Loucy (cell line): ENCODE measurements around the gene CCDC148.

ENCODE experiments used
- H2AFZ ChIP-seq: fragments of 200-600 bp; sonication (generic); 2 replicates; pipeline ENCODE4 v1.6.0; 2016; ENCODE audit warnings: antibody characterized with exemption, mild to moderate bottlenecking, low read length, moderate library complexity
- H3F3A ChIP-seq: fragments of 200-600 bp; 2 replicates; pipeline ENCODE4 v1.6.0; 2016; ENCODE audit warnings: antibody characterized with exemption, low read depth, mild to moderate bottlenecking
- H3K27me3 ChIP-seq: fragments of 200-600 bp; sonication (generic); 2 replicates; pipeline ENCODE4 v1.6.1; 2014; ENCODE audit warnings: low read length, mild to moderate bottlenecking; ENCODE audit not compliant: insufficient read depth, poor library complexity, severe bottlenecking
- H3K36me3 ChIP-seq: fragments of 200-600 bp; sonication (generic); 2 replicates; pipeline ENCODE4 v1.6.1; 2016; ENCODE audit warnings: low read length; ENCODE audit not compliant: insufficient read depth
- H3K4me1 ChIP-seq: fragments of 200-600 bp; sonication (generic); 2 replicates; pipeline ENCODE4 v1.5.1; 2014; ENCODE audit warnings: low read length, mild to moderate bottlenecking; ENCODE audit not compliant: insufficient read depth, poor library complexity, severe bottlenecking
- H3K4me2 ChIP-seq: fragments of 200-600 bp; sonication (generic); 2 replicates; pipeline ENCODE4 v1.6.0; 2014; ENCODE audit warnings: antibody characterized with exemption, low read length, low read depth, mild to moderate bottlenecking; ENCODE audit not compliant: poor library complexity, severe bottlenecking
- H3K4me3 ChIP-seq: fragments of 200-600 bp; sonication (generic); 2 replicates; pipeline ENCODE4 v1.5.1; 2014; ENCODE audit warnings: low read length, mild to moderate bottlenecking, mixed read lengths; ENCODE audit not compliant: poor library complexity, severe bottlenecking
- H3K79me2 ChIP-seq: fragments of 200-600 bp; sonication (generic); 2 replicates; pipeline ENCODE4 v1.6.1; 2014; ENCODE audit warnings: low read length; ENCODE audit not compliant: insufficient read depth
- H3K9ac ChIP-seq: fragments of 200-600 bp; sonication (generic); 2 replicates; pipeline ENCODE4 v1.6.0; 2014; ENCODE audit warnings: mild to moderate bottlenecking, low read depth, low read length, moderate library complexity; ENCODE audit not compliant: poor library complexity, severe bottlenecking
- H3K9me2 ChIP-seq: fragments of 200-600 bp; sonication (generic); replicated peaks from 2 replicates; pipeline ENCODE4 v1.6.1; 2016; ENCODE audit warnings: low read depth, low read length, mixed read lengths
- H3K9me3 ChIP-seq: fragments of 200-600 bp; sonication (generic); 2 replicates; pipeline ENCODE4 v1.6.1; 2014; ENCODE audit warnings: mild to moderate bottlenecking, antibody characterized with exemption, low read length, low read depth; ENCODE audit not compliant: insufficient read depth
- H4K20me1 ChIP-seq: fragments of 200-600 bp; sonication (generic); 2 replicates; pipeline ENCODE4 v1.6.0; 2014; ENCODE audit warnings: antibody characterized with exemption, low read length, mild to moderate bottlenecking; ENCODE audit not compliant: insufficient read depth, poor library complexity, severe bottlenecking
- CTCF ChIP-seq: fragments of 200-600 bp; sonication (generic); conservative IDR thresholded peaks from 2 replicates; pipeline ENCODE4 v1.5.1; 2014; ENCODE audit warnings: mild to moderate bottlenecking, antibody characterized with exemption, low read length
- EZH2phosphoT487 ChIP-seq: fragments of 200-600 bp; IDR thresholded peaks from 2 replicates; pipeline ENCODE4 v1.6.1; 2018; ENCODE audit warnings: antibody characterized with exemption, mild to moderate bottlenecking, moderate library complexity, borderline replicate concordance

The CCDC148 gene

GRCh38 chr2:158184001-158184400 is 272.6 kb downstream of the CCDC148 start:
- no peaks in the 10 kb centered on the region for H3K27me3 ChIP-seq
- H3K4me2 ChIP-seq: no peak overlapping the region
- H3K9ac ChIP-seq: no peak overlapping the region
- H3K79me2 ChIP-seq: no peaks in the 10 kb centered on the region
- H3K9me2 ChIP-seq: no peaks in the 10 kb centered on the region
- no peaks in the 10 kb centered on the region for H4K20me1 ChIP-seq
- no peaks in the 10 kb centered on the region for H3K4me1 ChIP-seq
- H3F3A ChIP-seq: no peaks in the 10 kb centered on the region
- no peak overlapping the region for H2AFZ ChIP-seq
- TF ChIP-seq CTCF: no peak
- no peak for TF ChIP-seq EZH2phosphoT487
- H3K9me3 ChIP-seq: no peaks in the 10 kb centered on the region
- no peak overlapping the region for H3K4me3 ChIP-seq
- H3K36me3 ChIP-seq: no peaks in the 10 kb centered on the region

DNA sequence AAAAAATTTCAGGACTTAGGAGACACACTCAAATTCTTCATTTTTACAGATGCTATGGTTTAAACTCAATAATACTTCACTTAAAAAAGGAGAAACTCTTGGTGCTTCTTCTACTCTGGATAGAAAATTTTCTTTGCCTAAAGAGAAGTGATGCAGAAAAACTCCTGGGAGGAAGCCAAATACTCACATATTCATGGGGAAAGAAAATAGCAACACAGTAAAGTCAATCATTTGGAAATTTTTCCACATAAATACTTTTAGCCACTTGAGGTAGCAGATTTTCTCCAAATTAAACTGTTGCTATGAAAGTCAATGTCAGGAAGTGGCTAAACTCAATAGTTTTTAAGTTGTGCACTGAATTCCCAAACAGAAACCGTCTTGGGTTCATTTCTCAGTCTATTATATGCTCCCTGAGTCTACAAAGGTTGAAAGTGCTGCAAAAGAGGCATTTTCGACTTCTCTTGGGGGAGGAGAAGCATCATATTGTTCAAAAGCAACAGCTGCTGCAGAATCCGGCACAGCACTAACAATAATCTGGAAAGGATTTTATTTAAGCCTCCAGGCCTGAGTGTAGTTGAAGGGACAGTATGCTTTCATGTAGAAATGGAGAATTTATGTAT is 273.8 kb downstream of the CCDC148 start:
- no peaks in the 10 kb centered on the region for H3K36me3 ChIP-seq
- TF ChIP-seq CTCF: no peak
- TF ChIP-seq EZH2phosphoT487: no peak
- no peaks in the 10 kb centered on the region for H3K79me2 ChIP-seq
- H3K9me2 ChIP-seq: no peaks in the 10 kb centered on the region
- H4K20me1 ChIP-seq: no peaks in the 10 kb centered on the region
- no peak overlapping the region for H3K9ac ChIP-seq
- H3K4me1 ChIP-seq: no peaks in the 10 kb centered on the region
- no peaks in the 10 kb centered on the region for H3K27me3 ChIP-seq
- no peak overlapping the region for H3K4me3 ChIP-seq
- no peak overlapping the region for H2AFZ ChIP-seq
- H3K4me2 ChIP-seq: no peak overlapping the region
- H3K9me3 ChIP-seq: no peaks in the 10 kb centered on the region
- H3F3A ChIP-seq: no peaks in the 10 kb centered on the region

- Histone ChIP-seq H3F3A (no peaks in the 10 kb centered on the region), H3K27me3 (no peaks in the 10 kb centered on the region), H3K9ac (no peak overlapping the region), H3K79me2 (no peaks in the 10 kb centered on the region), H3K4me2 (no peak overlapping the region), H2AFZ (no peak overlapping the region), H3K9me2 (no peaks in the 10 kb centered on the region), H3K36me3 (no peaks in the 10 kb centered on the region), H3K9me3 (no peaks in the 10 kb centered on the region), H3K4me3 (no peak overlapping the region), H4K20me1 (no peaks in the 10 kb centered on the region), H3K4me1 (no peaks in the 10 kb centered on the region)
- TF ChIP-seq CTCF: no peak
- TF ChIP-seq EZH2phosphoT487: no peak
Measured at GRCh38 chr2:158181171-158181570, 275.4 kb downstream of the CCDC148 start.
